Mucosa of descending colon (tissue), 3 donors: ENCODE measurements around the gene CARD10. TPM values are rescaled to one million over a fixed set of nuclear protein-coding genes. Genes with fewer than 3 reads are reported as not detected.
A peak's percentile ranks its signal among the peaks of the same experiment; 100 is the strongest.
"Not testable (repeated sequence)": the region's sequence is repeated elsewhere in the genome, so short reads cannot be mapped to it uniquely, and the experiment has no call there.

Source experiments
- ATAC-seq: fragments of 200-7000 bp; cut with Tn5 transposase; one replicate; pipeline ENCODE4 v1.9.1; 2020; ENCODE audit warnings: mild to moderate bottlenecking, moderate library complexity
- DNase-seq, 3 donors: peaks; one replicate each; pipeline ENCODE4 v3.0.0-alpha.2; 2020
- H3K36me3 ChIP-seq: fragments of 200-600 bp; one replicate; pipeline ENCODE4 v1.8.0; 2021; ENCODE audit warnings: low read depth, mild to moderate bottlenecking
- H3K4me1 ChIP-seq: fragments of 200-600 bp; one replicate; pipeline ENCODE4 v1.8.0; 2021; ENCODE audit warnings: low read depth, mild to moderate bottlenecking
- H3K4me3 ChIP-seq: fragments of 200-600 bp; one replicate; pipeline ENCODE4 v1.8.0; 2021; ENCODE audit warnings: mild to moderate bottlenecking
- H3K9me3 ChIP-seq: fragments of 200-600 bp; one replicate; pipeline ENCODE4 v1.8.0; 2021; ENCODE audit warnings: mild to moderate bottlenecking
- CTCF ChIP-seq: fragments of 200-600 bp; IDR thresholded peaks from one replicate; pipeline ENCODE4 v1.8.0; 2022; ENCODE audit warnings: antibody characterized with exemption, mild to moderate bottlenecking
- intact Hi-C, 2 donors: fragments of 100-400 bp; cut with DNase I in 1 of 2; cut with micrococcal nuclease in 1 of 2; formaldehyde crosslinking; loops; one replicate each; pipeline versions ENCODE4 v1.11.0 to v1.11.1; 2022; cut with DNase I, micrococcal nuclease
- total RNA-seq, 3 donors: library from RNA; stranded (reverse); fragmentation: NEBNext Ultra II Directional in 2 of 3; extraction: Animal tissue kit (Norgen Biotek cat#: 25700) in 2 of 3; gene quantifications; one replicate each; pipeline versions ENCODE4 v1.2.1 to v1.2.4, GENCODE V29; 2021 to 2023
- donor health status: DM: no; HTN: no; CAD: no; lungs with moderate emphysema.
- donor health status: DM: no; HTN: no; CAD: no.
- donor health status: DM: no; HTN: yes; CAD: no.

Gene CARD10
- total RNA-seq, 3 donors from 2014 or later, result 43.3 to 74.1 (median 60.5) TPM

- Histone ChIP-seq H3K9me3 (no peaks in the 10 kb centered on the region), H3K4me3 (no peak overlapping the region), H3K4me1 (peaks cover 27% of the 10 kb centered on the region), H3K36me3 (no peaks in the 10 kb centered on the region)
- TF ChIP-seq CTCF, result no peak
- DNase-seq (peak in 1 of 3 donors; percentile 3), ATAC-seq (peak; percentile 35)
- intact Hi-C loops, result loop anchor here in 1 of 2 donors (10.0 kb wide), 1 partner anchor 61 kb away; no protein-coding TSS in a partner anchor
These were observed 14.8 kb upstream of the CARD10 start for GRCh38 chr22:37533995-37534394.

GRCh38 chr22:37529652-37530345, 10.6 kb upstream of the CARD10 start:
- H3K4me1 ChIP-seq, result peaks cover 18% of the 10 kb centered on the region
- H3K9me3 ChIP-seq, result no peaks in the 10 kb centered on the region
- H3K4me3 ChIP-seq, result no peak overlapping the region
- TF ChIP-seq CTCF, result no peak
- intact Hi-C loops, result loop anchor here in 1 of 2 donors (5.0 to 10.0 kb wide), 2 partner anchors 65 to 112 kb away; no protein-coding TSS in a partner anchor
- ATAC-seq (peak; percentile 81), DNase-seq (peak; percentile 61 to 91 (median 64))
- H3K36me3 ChIP-seq, result no peaks in the 10 kb centered on the region

- not testable (repeated sequence) for H3K4me3 ChIP-seq, DNase-seq, H3K36me3 ChIP-seq, H3K9me3 ChIP-seq, ATAC-seq
- peaks cover 16% of the 10 kb centered on the region for H3K4me1 ChIP-seq
- intact Hi-C loops, result loop anchor here in 1 of 2 donors (5.0 kb wide), 1 partner anchor 111 kb away; no protein-coding TSS in a partner anchor
These were observed 8.7 kb upstream of the CARD10 start for GRCh38 chr22:37527952-37528351.

- intact Hi-C loops, result loop anchor here in 1 of 2 donors (5.0 kb wide), 1 partner anchor 110 kb away; no protein-coding TSS in a partner anchor
- ATAC-seq, result peak; percentile 23
- not testable (repeated sequence) for H3K4me3 ChIP-seq, H3K9me3 ChIP-seq, H3K36me3 ChIP-seq
- H3K4me1 ChIP-seq, result peaks cover 16% of the 10 kb centered on the region
- peak in 1 of 3 donors; percentile 3 for DNase-seq
These were observed 8.0 kb upstream of the CARD10 start for GRCh38 chr22:37527081-37527752.

- TF ChIP-seq CTCF, result no peak
- Histone ChIP-seq H3K36me3 (no peaks in the 10 kb centered on the region), H3K9me3 (no peaks in the 10 kb centered on the region), H3K4me3 (no peak overlapping the region), H3K4me1 (peaks cover 16% of the 10 kb centered on the region)
- intact Hi-C loops, result loop anchor here in 1 of 2 donors (5.0 kb wide), 1 partner anchor 109 kb away; no protein-coding TSS in a partner anchor
- ATAC-seq (no peak), DNase-seq (peak in 1 of 3 donors; percentile 43)
These were observed 7.2 kb upstream of the CARD10 start for GRCh38 chr22:37526376-37526775.

GRCh38 chr22:37525746-37526350, 6.6 kb upstream of the CARD10 start:
- TF ChIP-seq CTCF, result no peak
- no peaks in the 10 kb centered on the region for H3K9me3 ChIP-seq
- peak in 1 of 3 donors; percentile 27 for DNase-seq
- H3K4me3 ChIP-seq, result no peak overlapping the region
- peaks cover 21% of the 10 kb centered on the region for H3K4me1 ChIP-seq
- intact Hi-C loops, result loop anchor here in 1 of 2 donors (5.0 kb wide), 1 partner anchor 109 kb away; no protein-coding TSS in a partner anchor
- H3K36me3 ChIP-seq, result no peaks in the 10 kb centered on the region
- no peak for ATAC-seq
